Stimulated activated CD4-positive, alpha-beta T cell treated with anti-CD3 and anti-CD28 coated beads, Interleukin-4, amount 100 ng/mL, for 48 hours (primary cell): ENCODE results near the gene H1-8.

Experiments
- DNase-seq, 2 donors: peaks; one replicate each; pipeline ENCODE4 v3.0.0-alpha.2; 2020; ENCODE audit warnings: low read depth in 2 of 2

H1-8 gene

DNA sequence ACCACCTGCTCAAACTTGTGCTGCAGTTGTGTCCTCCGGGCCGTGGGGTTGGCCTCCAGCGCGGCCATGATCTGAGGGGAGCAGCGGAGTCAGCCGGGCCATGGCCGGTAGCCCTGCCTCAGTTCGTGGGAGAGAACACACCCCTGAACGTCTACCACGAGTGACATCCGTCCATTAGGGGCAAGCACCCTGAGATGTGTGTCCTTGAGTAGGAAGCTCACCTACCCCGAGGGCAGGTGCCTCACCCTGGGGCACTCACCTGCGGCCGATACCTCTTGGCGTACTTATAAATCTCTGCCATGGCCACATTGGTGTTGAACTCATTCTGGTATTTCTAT lies 13.4 kb downstream of the H1-8 start:
- DNase-seq, result no peak

GRCh38 chr3:129556890-129557547 lies 14.0 kb downstream of the H1-8 start:
- DNase-seq, result no peak

DNA sequence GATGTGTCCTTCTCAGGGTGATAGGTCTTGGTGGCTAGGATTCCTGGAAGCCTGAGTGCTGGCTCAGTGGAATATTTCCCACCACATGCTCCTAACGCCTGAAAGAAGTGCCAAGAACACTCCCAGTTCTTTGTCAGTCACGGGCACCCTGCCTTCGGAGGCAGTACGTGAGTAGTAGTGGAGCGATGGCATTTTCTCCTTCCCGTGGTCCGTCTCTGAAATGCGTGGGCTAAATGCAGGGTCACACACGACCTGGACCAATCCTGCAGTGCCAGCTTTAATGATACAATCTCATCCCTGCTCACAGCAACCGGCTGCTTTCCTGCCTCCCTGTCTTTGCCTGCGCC lies 14.5 kb downstream of the H1-8 start:
- DNase-seq, result no peak

- no peak for DNase-seq
Observed at GRCh38 chr3:129558081-129558771, 15.3 kb downstream of the H1-8 start.

GRCh38 chr3:129558772-129559564 lies 16.0 kb downstream of the H1-8 start:
- DNase-seq, result no peak

DNA sequence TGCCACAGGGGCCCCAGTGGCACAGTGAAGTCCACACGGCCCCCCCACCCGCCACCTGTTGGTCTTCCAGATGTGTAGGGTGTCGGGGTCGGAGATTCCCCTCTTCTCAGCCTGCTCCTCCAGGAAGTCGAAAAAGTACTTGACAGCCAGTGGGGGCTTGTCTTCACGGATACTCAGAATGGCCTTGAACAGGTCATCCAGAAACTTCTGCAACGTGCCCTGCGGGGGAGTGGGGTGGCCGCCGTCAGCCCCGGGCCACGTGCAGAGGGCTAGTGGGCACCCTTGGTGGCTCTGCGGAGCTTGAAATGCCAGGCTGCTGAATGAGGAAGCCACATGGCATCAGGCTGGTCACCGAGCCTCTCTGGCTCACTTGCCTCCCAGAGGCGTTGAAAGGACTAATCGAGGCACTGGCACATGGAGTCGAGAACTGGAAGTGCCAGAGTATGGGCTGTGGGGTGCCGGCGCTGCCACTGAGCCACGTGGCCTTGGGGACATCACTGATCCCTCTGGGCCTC lies 16.6 kb downstream of the H1-8 start:
- DNase-seq, result no peak

- no peak for DNase-seq
Observed at GRCh38 chr3:129560269-129560787, 17.4 kb downstream of the H1-8 start.

DNA sequence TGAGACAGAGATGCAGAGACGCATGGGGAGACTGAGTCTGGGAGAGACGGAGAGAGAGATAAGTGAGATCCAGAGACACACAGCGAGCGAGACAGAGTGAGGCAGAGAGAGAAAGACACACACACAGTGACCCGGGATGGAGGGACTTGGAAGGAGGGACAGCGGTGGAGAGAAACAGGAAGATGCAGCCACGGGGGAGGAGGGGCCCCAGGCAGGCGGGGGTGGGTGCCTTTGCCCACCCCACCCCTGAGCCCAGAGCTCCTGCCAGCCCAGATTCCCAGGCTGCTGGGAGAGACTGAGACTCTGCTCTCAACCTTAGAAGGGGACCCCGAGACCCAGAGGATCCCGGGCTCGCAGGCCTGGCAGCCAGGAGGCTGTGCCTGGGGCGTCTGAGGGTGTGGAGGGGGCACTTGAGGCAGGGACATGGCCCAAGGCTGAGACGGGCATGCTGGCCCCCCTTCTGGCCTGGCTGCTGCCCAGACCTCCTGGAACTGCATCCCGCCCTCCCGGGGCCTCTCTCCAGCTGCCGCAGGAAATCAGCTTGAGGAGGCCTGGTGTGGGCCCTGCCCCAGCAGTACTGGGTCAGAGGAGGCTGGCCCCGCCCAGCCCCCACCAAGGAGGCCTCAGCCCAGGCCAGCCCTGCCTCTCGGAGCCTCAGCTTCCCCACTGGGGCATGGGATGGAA lies 18.1 kb downstream of the H1-8 start:
- DNase-seq, result no peak

DNA sequence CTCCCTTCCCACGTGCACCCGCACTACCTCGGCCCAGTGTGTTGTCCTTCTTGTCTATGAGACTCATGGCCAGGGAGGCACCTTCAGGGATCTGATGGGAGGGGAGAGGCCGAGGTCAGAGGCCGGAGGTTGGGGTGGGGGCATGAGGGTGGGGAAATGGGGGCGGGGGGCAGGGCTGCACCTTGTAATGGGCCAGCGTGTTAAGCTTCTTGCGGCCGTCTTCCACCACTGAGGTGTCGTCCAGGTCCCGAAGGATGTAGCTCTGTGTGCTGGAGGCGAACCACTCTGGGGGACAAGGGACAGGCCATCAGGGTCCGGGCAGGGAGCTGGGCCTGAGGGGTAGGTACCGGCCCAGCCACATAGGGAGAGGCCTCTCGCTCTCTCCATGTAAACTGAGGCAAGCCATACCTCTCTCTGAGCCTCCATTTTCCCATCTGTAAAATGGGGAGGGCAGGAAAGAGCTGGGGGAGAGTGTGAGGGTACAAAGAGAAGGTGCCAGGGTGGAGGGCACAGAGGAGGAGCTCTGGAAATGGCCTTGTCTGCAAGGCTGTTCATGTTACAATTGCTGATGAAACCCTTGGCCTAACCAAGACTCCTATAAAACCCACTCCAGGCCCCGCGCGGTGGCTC lies 18.8 kb downstream of the H1-8 start:
- DNase-seq, result no peak

DNA sequence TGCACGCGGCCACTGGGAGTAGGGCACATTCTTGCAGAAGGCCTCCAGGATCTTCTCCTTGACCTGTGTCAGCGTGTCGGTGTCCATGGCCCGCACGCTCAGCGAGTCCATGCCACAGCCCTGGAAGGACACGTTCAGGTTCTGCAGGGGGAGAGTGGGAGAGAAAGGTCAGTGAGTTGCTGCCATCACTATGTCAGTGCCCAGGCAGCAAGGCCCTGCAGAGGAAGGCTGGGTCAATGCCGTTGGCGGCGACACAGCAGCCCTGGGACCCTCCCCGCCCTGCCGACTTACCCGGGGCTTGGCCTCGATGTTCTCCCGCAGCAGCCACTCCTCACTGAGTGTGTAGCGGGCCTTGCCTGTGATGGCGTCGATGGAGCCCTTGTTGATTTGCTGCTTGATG lies 19.8 kb downstream of the H1-8 start:
- DNase-seq, result no peak

DNA sequence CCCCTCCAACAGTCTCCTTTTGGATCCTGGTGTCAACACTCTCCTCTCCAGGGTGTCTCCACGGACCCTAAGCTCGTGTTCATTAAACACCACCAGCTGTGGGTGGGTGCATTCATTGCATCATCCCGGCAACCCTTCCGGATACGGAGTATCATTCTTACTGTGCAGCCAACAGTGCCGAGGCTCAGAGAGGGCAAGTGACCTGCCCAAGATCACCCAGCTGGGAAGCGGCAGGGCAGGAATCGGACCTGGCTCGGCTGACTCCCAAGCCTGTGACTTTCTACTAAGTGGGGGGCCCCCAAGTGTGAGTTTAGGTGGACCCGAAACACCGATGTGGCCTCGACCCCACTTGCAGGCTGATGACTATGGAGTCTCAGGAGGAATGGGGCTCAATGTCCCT lies 20.4 kb downstream of the H1-8 start:
- no peak for DNase-seq

DNA sequence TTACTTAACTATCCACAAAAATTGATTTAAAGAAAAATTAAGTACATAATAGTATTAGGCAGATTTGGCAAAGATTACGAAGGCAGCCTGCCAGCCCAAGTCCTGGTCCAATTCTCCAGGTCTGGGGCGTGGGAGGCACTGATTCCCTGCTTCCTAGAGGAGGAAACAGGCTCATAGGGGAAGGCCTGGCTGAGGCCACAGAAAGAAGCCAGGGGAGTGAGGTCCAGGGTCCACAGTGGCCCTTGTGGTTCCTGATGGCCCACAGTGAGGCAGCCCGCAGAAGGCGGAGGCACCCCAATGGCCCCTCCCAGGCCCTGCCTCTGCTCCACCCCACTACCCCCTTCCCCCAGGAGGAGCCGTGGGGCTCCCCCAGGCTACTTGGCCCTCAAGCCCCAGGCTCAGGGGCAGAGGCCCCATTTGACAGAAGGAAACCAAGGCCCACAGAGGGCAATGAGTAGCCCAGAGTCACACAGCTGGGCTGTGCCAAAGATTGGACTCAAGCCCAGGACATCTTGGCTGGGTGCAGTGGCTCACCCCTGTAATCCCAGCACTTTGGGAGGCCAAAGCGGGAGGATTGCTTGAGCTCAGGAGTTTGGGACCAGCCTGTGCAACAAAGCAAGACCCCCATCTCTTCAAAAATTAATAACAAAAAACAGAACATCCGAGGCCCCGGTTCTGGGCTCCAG lies 21.0 kb downstream of the H1-8 start:
- DNase-seq, result no peak

- no peak for DNase-seq
Observed at GRCh38 chr3:129564981-129565644, 22.1 kb downstream of the H1-8 start.

- DNase-seq, result no peak
Observed at GRCh38 chr3:129565902-129566301, 22.9 kb downstream of the H1-8 start.

GRCh38 chr3:129567176-129567705 lies 24.3 kb downstream of the H1-8 start:
- DNase-seq, result no peak

DNA sequence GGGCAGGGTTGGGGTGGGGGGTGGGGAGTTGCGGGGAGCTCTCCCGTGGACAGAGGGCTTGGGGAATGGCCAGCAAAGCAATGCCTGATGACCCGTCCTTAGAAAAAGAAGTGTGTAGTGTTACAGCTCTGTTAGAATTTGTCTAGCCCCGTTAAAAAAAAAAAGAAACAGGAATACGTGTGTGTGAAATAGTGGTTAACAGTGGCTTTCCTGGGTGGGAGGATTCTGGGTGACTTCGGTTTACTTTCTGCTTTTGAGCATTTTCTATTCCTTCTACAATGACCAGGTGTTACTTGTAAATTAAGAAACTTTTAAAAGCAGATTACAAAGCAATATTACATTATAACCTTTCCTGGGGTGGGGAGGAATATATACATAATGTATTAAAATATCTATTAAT lies 25.0 kb downstream of the H1-8 start:
- DNase-seq, result no peak

- DNase-seq, result no peak
Observed at GRCh38 chr3:129569856-129570255, 26.9 kb downstream of the H1-8 start.

GRCh38 chr3:129571605-129572547 lies 28.9 kb downstream of the H1-8 start:
- no peak for DNase-seq

GRCh38 chr3:129572603-129573002 lies 29.6 kb downstream of the H1-8 start:
- no peak for DNase-seq
